ENCODE measurements around the gene TEKT5. TPM values are rescaled to one million over a fixed set of nuclear protein-coding genes. Genes with fewer than 3 reads are reported as not detected.
"Not testable (repeated sequence)": the region's sequence is repeated elsewhere in the genome, so short reads cannot be mapped to it uniquely, and the experiment has no call there.

Gene TEKT5
- total RNA-seq, 2 donors from 2014 or later, result 0.31 TPM; not detected in 1

- peaks cover 19% of the 10 kb centered on the region for H3K4me1 Mint-ChIP-seq
- Histone ChIP-seq H3K27ac (ENCODE audit: low read depth, low read length) (no peak overlapping the region), H3K27me3 (ENCODE audit: control insufficient read depth, insufficient read depth, low read length, poor library complexity, severe bottlenecking) (peaks cover 6% of the 10 kb centered on the region), H3K4me3 (ENCODE audit: low read length) (no peak overlapping the region), H3K36me3 (ENCODE audit: control insufficient read depth, insufficient read depth, low read length) (no peaks in the 10 kb centered on the region), H3K9me3 (ENCODE audit: control insufficient read depth, low read length) (no peaks in the 10 kb centered on the region), H3K4me1 (ENCODE audit: control insufficient read depth, insufficient read depth, low read length) (peaks cover 10% of the 10 kb centered on the region), H3K9ac (ENCODE audit: extremely low read depth, low read length, poor library complexity, severe bottlenecking) (no peak overlapping the region)
- H3K4me3 Mint-ChIP-seq, result no peak overlapping the region
- TF ChIP-seq CTCF (conservative IDR thresholded peaks at IDR 0.05), result no peak
- H3K27ac Mint-ChIP-seq, result no peak overlapping the region
- peaks cover 4% of the 10 kb centered on the region for H3K27me3 Mint-ChIP-seq (ENCODE audit: insufficient read depth)
- H3K9me3 Mint-ChIP-seq, result no peaks in the 10 kb centered on the region
- WGBS, 2 experiments (ENCODE audit: insufficient coverage in 1 of 2, insufficient read length in 1 of 2), result 88 to 92% methylated on average over 6 of the region's 6 CpGs
- no peak for DNase-seq
- H3K36me3 Mint-ChIP-seq (ENCODE audit: low read depth), result no peaks in the 10 kb centered on the region
Measured at GRCh38 chr16:10624527-10624926, 70.2 kb downstream of the TEKT5 start.

DNA sequence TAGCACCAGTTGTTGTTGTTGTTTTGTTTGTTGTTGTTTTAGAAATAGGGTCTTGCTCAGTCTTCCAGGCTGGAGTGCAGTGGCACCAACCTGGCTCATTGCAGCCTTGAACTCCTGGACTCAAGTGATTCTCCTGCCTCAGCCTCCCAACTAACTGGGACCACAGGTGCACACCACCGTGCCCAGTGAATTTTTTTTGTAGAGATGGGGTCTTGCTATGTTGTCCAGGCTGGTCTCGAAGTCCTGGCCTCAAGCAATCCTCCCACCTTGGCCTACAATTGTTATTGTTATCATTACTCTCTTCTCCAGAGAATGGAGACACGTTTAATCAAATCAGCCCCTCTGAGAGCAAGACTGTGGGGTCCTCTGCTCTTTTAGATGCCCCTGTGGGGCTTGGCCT is 71.7 kb downstream of the TEKT5 start:
- Mint-ChIP-seq H3K36me3 (ENCODE audit: low read depth) (no peaks in the 10 kb centered on the region), H3K27me3 (ENCODE audit: insufficient read depth) (peaks cover 18% of the 10 kb centered on the region), H3K4me1 (peaks cover 28% of the 10 kb centered on the region), H3K4me3 (no peak overlapping the region), H3K27ac (no peak overlapping the region), H3K9me3 (no peaks in the 10 kb centered on the region)
- DNase-seq, result no peak
- TF ChIP-seq CTCF (conservative IDR thresholded peaks at IDR 0.05), result no peak
- Histone ChIP-seq H3K4me3 (ENCODE audit: low read length) (no peak overlapping the region), H3K36me3 (ENCODE audit: control insufficient read depth, insufficient read depth, low read length) (no peaks in the 10 kb centered on the region), H3K27ac (ENCODE audit: low read depth, low read length) (no peak overlapping the region), H3K9me3 (ENCODE audit: control insufficient read depth, low read length) (no peaks in the 10 kb centered on the region), H3K27me3 (ENCODE audit: control insufficient read depth, insufficient read depth, low read length, poor library complexity, severe bottlenecking) (peaks cover 6% of the 10 kb centered on the region), H3K4me1 (ENCODE audit: control insufficient read depth, insufficient read depth, low read length) (peaks cover 10% of the 10 kb centered on the region), H3K9ac (ENCODE audit: extremely low read depth, low read length, poor library complexity, severe bottlenecking) (no peak overlapping the region)
- WGBS, 2 experiments (ENCODE audit: insufficient coverage in 1 of 2, insufficient read length in 1 of 2), result 91 to 96% methylated on average over 2 to 3 of the region's 3 CpGs

- Mint-ChIP-seq H3K27me3 (ENCODE audit: insufficient read depth) (peaks cover 26% of the 10 kb centered on the region), H3K27ac (peak overlapping the region; percentile 66), H3K9me3 (no peaks in the 10 kb centered on the region), H3K4me1 (peaks cover 31% of the 10 kb centered on the region), H3K4me3 (no peak overlapping the region), H3K36me3 (ENCODE audit: low read depth) (no peaks in the 10 kb centered on the region)
- 58 to 76% methylated on average over 10 to 19 of the region's 19 CpGs for WGBS, 2 experiments (ENCODE audit: insufficient coverage in 1 of 2, insufficient read length in 1 of 2)
- no peaks in the 10 kb centered on the region for H3K9me3 ChIP-seq (ENCODE audit: control insufficient read depth, low read length)
- H3K4me3 ChIP-seq (ENCODE audit: low read length), result no peak overlapping the region
- no peak for TF ChIP-seq CTCF (conservative IDR thresholded peaks at IDR 0.05)
- no peaks in the 10 kb centered on the region for H3K36me3 ChIP-seq (ENCODE audit: control insufficient read depth, insufficient read depth, low read length)
- H3K9ac ChIP-seq (ENCODE audit: extremely low read depth, low read length, poor library complexity, severe bottlenecking), result peak overlapping the region; percentile 21
- peak; percentile 83 for DNase-seq
- peaks cover 11% of the 10 kb centered on the region for H3K4me1 ChIP-seq (ENCODE audit: control insufficient read depth, insufficient read depth, low read length)
- H3K27me3 ChIP-seq (ENCODE audit: control insufficient read depth, insufficient read depth, low read length, poor library complexity, severe bottlenecking), result peaks cover 6% of the 10 kb centered on the region
- no peak overlapping the region for H3K27ac ChIP-seq (ENCODE audit: low read depth, low read length)
Measured at GRCh38 chr16:10622036-10622921, 72.5 kb downstream of the TEKT5 start.

GRCh38 chr16:10621216-10621949 is 73.3 kb downstream of the TEKT5 start:
- not testable (repeated sequence) for H3K27ac ChIP-seq (ENCODE audit: low read depth, low read length); H3K27me3 ChIP-seq (ENCODE audit: control insufficient read depth, insufficient read depth, low read length, poor library complexity, severe bottlenecking); H3K4me3 Mint-ChIP-seq; H3K36me3 ChIP-seq (ENCODE audit: control insufficient read depth, insufficient read depth, low read length); H3K4me3 ChIP-seq (ENCODE audit: low read length); DNase-seq; H3K9me3 ChIP-seq (ENCODE audit: control insufficient read depth, low read length); H3K36me3 Mint-ChIP-seq (ENCODE audit: low read depth); H3K9me3 Mint-ChIP-seq; H3K27ac Mint-ChIP-seq
- Mint-ChIP-seq H3K27me3 (ENCODE audit: insufficient read depth) (peaks cover 28% of the 10 kb centered on the region), H3K4me1 (peaks cover 37% of the 10 kb centered on the region)
- 82% methylated on average over 5 to 7 of the region's 7 CpGs for WGBS, 2 experiments (ENCODE audit: insufficient coverage in 1 of 2, insufficient read length in 1 of 2)
- Histone ChIP-seq H3K9ac (ENCODE audit: extremely low read depth, low read length, poor library complexity, severe bottlenecking) (peak overlapping the region; percentile 21), H3K4me1 (ENCODE audit: control insufficient read depth, insufficient read depth, low read length) (peaks cover 19% of the 10 kb centered on the region)

All from endodermal cell (in vitro differentiated cells).